Prostate gland (tissue), 2 donors: ENCODE data around the gene KDM8.

Experiments
- CTCF ChIP-seq, 4 experiments: fragments of 200-600 bp in 2 of 4; fragments of 450-650 bp in 2 of 4; sonication (generic) in 2 of 4; IDR thresholded peaks; 1 replicate in 3 of 4; 2 replicates in 1 of 4; pipeline ENCODE4 v1.5.1; 2016 to 2019; ENCODE audit warnings: antibody characterized with exemption in 4 of 4, mild to moderate bottlenecking in 2 of 4, moderate library complexity in 2 of 4
- POLR2AphosphoS5 ChIP-seq: sonication (generic); formaldehyde crosslinking; IDR thresholded peaks from one replicate; pipeline ENCODE4 v1.6.1; 2017; ENCODE audit warnings: antibody characterized with exemption

GRCh38 chr16:27239026-27239425, 35.7 kb downstream of the KDM8 start:
- no peak for TF ChIP-seq CTCF (IDR thresholded peaks at IDR 0.05)
- no peak for TF ChIP-seq POLR2AphosphoS5
